NK-92 (cell line): Measurements from ENCODE around the gene SKP1.

Source experiments
- DNase-seq: peaks from one replicate; lab custom pipeline; 2025; ENCODE audit not compliant: unreplicated experiment; lab: John Stamatoyannopoulos, UW

The SKP1 gene

GRCh38 chr5:134143944-134144941, 32.5 kb downstream of the SKP1 start:
- DNase-seq = no peak

GRCh38 chr5:134143431-134143830, 33.3 kb downstream of the SKP1 start:
- DNase-seq = no peak

- DNase-seq = no peak
Observed at GRCh38 chr5:134142806-134143205, 33.9 kb downstream of the SKP1 start.

GRCh38 chr5:134142052-134142451, 34.7 kb downstream of the SKP1 start:
- DNase-seq = no peak

- DNase-seq = no peak
Observed at GRCh38 chr5:134141331-134142050, 35.3 kb downstream of the SKP1 start.

GRCh38 chr5:134140530-134141201, 36.1 kb downstream of the SKP1 start:
- no peak for DNase-seq

- DNase-seq = no peak
Observed at GRCh38 chr5:134139891-134140469, 36.8 kb downstream of the SKP1 start.

- no peak for DNase-seq
Observed at GRCh38 chr5:134139377-134139851, 37.3 kb downstream of the SKP1 start.

- no peak for DNase-seq
Observed at GRCh38 chr5:134138416-134139376, 38.1 kb downstream of the SKP1 start.

- DNase-seq = no peak
Observed at GRCh38 chr5:134136771-134137170, 40.0 kb downstream of the SKP1 start.

- DNase-seq = no peak
Observed at GRCh38 chr5:134136221-134136631, 40.5 kb downstream of the SKP1 start.

- no peak for DNase-seq
Observed at GRCh38 chr5:134135091-134135655, 41.6 kb downstream of the SKP1 start.

- no peak for DNase-seq
Observed at GRCh38 chr5:134133995-134134541, 42.7 kb downstream of the SKP1 start.

GRCh38 chr5:134133188-134133994, 43.4 kb downstream of the SKP1 start:
- DNase-seq = no peak

- DNase-seq = peak; percentile 48
Observed at GRCh38 chr5:134132372-134133187, 44.2 kb downstream of the SKP1 start.

GRCh38 chr5:134131578-134132350, 45.0 kb downstream of the SKP1 start:
- no peak for DNase-seq

- DNase-seq = no peak
Observed at GRCh38 chr5:134131165-134131564, 45.6 kb downstream of the SKP1 start.
